Mammary epithelial cell (primary cell): ENCODE measurements around the gene RTL10.

ENCODE experiments used
- EZH2 ChIP-seq: IDR thresholded peaks from 2 replicates; pipeline ENCODE4 v1.6.1; 2012; ENCODE audit warnings: low read length, inconsistent platforms, borderline replicate concordance
- TF ChIP-seq, protein P1 (sequence below), 2 donors: IDR thresholded peaks in 1 of 2; conservative IDR thresholded peaks in 1 of 2; 2 replicates each; pipeline ENCODE4 v1.5.1; 2011 to 2012; ENCODE audit warnings: inconsistent platforms in 2 of 2, low read length in 2 of 2, mild to moderate bottlenecking in 2 of 2, control low read depth in 1 of 2, low read depth in 1 of 2; ENCODE audit not compliant: insufficient read depth in 1 of 2; ENCODE audit errors: extremely low read depth in 1 of 2

DNA sequence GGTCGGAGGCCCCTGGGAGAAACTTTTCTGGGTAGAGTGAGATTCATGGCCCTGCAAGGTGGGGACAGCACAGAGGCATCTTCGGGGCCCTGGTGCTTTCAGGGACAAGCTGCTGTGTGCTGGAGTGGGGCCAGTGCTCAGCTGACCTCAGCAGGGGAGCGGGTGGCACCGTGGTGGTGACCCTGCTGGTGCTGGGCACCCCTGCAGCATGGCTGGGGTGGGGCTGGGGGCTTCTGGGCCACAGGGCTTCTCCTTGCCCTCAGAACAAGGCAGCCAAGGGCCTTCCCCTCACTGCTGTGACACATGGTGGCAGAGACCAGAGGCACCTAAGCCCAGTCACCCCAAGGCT, 24.9 kb upstream of the RTL10 start:
- TF ChIP-seq, protein P1, sequence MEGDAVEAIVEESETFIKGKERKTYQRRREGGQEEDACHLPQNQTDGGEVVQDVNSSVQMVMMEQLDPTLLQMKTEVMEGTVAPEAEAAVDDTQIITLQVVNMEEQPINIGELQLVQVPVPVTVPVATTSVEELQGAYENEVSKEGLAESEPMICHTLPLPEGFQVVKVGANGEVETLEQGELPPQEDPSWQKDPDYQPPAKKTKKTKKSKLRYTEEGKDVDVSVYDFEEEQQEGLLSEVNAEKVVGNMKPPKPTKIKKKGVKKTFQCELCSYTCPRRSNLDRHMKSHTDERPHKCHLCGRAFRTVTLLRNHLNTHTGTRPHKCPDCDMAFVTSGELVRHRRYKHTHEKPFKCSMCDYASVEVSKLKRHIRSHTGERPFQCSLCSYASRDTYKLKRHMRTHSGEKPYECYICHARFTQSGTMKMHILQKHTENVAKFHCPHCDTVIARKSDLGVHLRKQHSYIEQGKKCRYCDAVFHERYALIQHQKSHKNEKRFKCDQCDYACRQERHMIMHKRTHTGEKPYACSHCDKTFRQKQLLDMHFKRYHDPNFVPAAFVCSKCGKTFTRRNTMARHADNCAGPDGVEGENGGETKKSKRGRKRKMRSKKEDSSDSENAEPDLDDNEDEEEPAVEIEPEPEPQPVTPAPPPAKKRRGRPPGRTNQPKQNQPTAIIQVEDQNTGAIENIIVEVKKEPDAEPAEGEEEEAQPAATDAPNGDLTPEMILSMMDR (conservative IDR thresholded peaks at IDR 0.05 in 1 of 2, IDR thresholded peaks at IDR 0.05 in 1 of 2; ENCODE audit: extremely low read depth in 1 of 2, insufficient read depth in 1 of 2, low read depth in 1 of 2, low read length in 2 of 2): no peak
- no peak for TF ChIP-seq EZH2
